H1 (cell line): ENCODE results near the gene HIC1. TPM values are rescaled to one million over a fixed set of nuclear protein-coding genes. Genes with fewer than 3 reads are reported as not detected.

ENCODE experiments used
- ASH2L ChIP-seq: fragments of 200-600, 300-600 bp; sonication (generic); IDR thresholded peaks from one replicate; pipeline ENCODE4 v1.7.1; 2017; ENCODE audit warnings: low read length
- polyA plus RNA-seq, 7 experiments: library from polyadenylated mRNA; depleted of rRNA in 3 of 7; stranded (reverse) in 5 of 7; unstranded in 2 of 7; fragments of >200 nt in 5 of 7; fragments of 200-250 nt in 2 of 7; gene quantifications; 1 replicate in 5 of 7; 2 replicates in 1 of 7; 4 replicates in 1 of 7; pipeline versions ENCODE4 v1.2.1 to v1.2.3, GENCODE V29; 2011 to 2013; ENCODE audit warnings: missing spikeins in 2 of 7, mixed read lengths in 2 of 7
- total RNA-seq: library from RNA; stranded (reverse); fragmentation: NEBNext Ultra II Directional; extraction: Animal tissue kit (Norgen Biotek cat#: 25700); gene quantifications from 2 replicates; pipeline ENCODE4 v1.2.1, GENCODE V29; 2021
- TF ChIP-seq, protein P1 (sequence below): fragments of 300-600 bp; sonication (generic); IDR thresholded peaks from 2 replicates; pipeline ENCODE4 v1.7.1; 2012; ENCODE audit warnings: low read length, moderate library complexity, mild to moderate bottlenecking, inconsistent platforms; ENCODE audit not compliant: insufficient replicate concordance

Gene HIC1
- total and polyA plus RNA-seq, 2 of the 8 experiments (the other 6 are each of a cell fraction or from before 2014, with no cell fraction given), result 0.06 to 0.09 TPM

DNA sequence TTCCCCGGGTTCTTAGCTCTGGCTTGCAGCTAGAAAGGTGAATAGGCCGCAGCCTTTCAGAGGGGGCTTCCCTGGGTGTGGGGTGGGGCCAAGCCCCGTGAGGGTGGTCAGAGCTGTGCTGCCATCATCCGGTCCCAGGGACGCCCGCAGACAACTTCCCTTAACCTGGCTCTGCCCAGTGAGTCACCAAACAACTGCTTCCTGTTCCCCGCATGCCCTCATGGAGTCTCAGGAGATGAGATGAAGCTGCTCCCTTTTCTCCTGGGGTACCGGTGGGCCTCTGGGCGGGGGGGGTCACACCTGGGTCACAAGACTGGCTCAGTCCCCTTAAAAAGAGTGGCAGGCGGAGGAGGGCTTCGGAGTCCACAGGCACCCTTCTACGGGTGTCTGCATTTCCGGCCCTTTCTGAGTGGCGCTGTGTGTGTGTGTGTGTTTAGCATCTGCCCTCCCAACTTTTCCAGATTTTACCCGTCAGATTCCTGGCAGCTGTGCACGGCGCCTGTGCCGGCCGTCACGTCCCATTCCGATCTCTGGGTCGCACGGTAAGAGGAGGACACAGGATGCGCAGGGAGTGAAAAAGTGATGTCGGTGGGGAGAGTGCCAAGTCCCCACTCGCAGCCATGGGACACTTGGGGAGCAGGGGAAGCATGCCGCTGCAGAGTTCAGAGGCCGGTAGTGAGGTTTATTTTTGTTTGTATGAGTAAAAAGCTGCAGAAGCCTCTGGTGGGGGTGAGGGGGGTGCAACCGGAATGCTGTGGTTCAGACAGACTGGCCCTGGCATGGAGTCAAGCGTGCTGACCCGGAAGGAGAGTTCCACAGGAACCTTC is 16.8 kb downstream of the HIC1 start (continued):
- TF ChIP-seq, protein P1, sequence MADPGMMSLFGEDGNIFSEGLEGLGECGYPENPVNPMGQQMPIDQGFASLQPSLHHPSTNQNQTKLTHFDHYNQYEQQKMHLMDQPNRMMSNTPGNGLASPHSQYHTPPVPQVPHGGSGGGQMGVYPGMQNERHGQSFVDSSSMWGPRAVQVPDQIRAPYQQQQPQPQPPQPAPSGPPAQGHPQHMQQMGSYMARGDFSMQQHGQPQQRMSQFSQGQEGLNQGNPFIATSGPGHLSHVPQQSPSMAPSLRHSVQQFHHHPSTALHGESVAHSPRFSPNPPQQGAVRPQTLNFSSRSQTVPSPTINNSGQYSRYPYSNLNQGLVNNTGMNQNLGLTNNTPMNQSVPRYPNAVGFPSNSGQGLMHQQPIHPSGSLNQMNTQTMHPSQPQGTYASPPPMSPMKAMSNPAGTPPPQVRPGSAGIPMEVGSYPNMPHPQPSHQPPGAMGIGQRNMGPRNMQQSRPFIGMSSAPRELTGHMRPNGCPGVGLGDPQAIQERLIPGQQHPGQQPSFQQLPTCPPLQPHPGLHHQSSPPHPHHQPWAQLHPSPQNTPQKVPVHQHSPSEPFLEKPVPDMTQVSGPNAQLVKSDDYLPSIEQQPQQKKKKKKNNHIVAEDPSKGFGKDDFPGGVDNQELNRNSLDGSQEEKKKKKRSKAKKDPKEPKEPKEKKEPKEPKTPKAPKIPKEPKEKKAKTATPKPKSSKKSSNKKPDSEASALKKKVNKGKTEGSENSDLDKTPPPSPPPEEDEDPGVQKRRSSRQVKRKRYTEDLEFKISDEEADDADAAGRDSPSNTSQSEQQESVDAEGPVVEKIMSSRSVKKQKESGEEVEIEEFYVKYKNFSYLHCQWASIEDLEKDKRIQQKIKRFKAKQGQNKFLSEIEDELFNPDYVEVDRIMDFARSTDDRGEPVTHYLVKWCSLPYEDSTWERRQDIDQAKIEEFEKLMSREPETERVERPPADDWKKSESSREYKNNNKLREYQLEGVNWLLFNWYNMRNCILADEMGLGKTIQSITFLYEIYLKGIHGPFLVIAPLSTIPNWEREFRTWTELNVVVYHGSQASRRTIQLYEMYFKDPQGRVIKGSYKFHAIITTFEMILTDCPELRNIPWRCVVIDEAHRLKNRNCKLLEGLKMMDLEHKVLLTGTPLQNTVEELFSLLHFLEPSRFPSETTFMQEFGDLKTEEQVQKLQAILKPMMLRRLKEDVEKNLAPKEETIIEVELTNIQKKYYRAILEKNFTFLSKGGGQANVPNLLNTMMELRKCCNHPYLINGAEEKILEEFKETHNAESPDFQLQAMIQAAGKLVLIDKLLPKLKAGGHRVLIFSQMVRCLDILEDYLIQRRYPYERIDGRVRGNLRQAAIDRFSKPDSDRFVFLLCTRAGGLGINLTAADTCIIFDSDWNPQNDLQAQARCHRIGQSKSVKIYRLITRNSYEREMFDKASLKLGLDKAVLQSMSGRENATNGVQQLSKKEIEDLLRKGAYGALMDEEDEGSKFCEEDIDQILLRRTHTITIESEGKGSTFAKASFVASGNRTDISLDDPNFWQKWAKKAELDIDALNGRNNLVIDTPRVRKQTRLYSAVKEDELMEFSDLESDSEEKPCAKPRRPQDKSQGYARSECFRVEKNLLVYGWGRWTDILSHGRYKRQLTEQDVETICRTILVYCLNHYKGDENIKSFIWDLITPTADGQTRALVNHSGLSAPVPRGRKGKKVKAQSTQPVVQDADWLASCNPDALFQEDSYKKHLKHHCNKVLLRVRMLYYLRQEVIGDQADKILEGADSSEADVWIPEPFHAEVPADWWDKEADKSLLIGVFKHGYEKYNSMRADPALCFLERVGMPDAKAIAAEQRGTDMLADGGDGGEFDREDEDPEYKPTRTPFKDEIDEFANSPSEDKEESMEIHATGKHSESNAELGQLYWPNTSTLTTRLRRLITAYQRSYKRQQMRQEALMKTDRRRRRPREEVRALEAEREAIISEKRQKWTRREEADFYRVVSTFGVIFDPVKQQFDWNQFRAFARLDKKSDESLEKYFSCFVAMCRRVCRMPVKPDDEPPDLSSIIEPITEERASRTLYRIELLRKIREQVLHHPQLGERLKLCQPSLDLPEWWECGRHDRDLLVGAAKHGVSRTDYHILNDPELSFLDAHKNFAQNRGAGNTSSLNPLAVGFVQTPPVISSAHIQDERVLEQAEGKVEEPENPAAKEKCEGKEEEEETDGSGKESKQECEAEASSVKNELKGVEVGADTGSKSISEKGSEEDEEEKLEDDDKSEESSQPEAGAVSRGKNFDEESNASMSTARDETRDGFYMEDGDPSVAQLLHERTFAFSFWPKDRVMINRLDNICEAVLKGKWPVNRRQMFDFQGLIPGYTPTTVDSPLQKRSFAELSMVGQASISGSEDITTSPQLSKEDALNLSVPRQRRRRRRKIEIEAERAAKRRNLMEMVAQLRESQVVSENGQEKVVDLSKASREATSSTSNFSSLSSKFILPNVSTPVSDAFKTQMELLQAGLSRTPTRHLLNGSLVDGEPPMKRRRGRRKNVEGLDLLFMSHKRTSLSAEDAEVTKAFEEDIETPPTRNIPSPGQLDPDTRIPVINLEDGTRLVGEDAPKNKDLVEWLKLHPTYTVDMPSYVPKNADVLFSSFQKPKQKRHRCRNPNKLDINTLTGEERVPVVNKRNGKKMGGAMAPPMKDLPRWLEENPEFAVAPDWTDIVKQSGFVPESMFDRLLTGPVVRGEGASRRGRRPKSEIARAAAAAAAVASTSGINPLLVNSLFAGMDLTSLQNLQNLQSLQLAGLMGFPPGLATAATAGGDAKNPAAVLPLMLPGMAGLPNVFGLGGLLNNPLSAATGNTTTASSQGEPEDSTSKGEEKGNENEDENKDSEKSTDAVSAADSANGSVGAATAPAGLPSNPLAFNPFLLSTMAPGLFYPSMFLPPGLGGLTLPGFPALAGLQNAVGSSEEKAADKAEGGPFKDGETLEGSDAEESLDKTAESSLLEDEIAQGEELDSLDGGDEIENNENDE, result no peak
- no peak for TF ChIP-seq ASH2L
